Subcutaneous abdominal adipose tissue (tissue), 5 donors: ENCODE results near the gene FRMPD4.

Experiments used
- H3K27ac ChIP-seq: one replicate; pipeline ENCODE4 v1.7.0; 2013; ENCODE audit warnings: low read depth, mild to moderate bottlenecking, inconsistent platforms, low read length, moderate library complexity
- H3K27me3 ChIP-seq, 5 donors: one replicate each; pipeline ENCODE4 v1.7.0; 2013; ENCODE audit warnings: low read length in 5 of 5, inconsistent platforms in 1 of 5; ENCODE audit not compliant: control insufficient read depth in 5 of 5, insufficient read depth in 4 of 5
- H3K36me3 ChIP-seq, 5 donors: one replicate each; pipeline ENCODE4 v1.7.0; 2013; ENCODE audit warnings: low read length in 5 of 5; ENCODE audit not compliant: control insufficient read depth in 5 of 5, insufficient read depth in 5 of 5
- H3K4me1 ChIP-seq, 5 donors: one replicate each; pipeline ENCODE4 v1.7.0; 2013; ENCODE audit warnings: low read length in 5 of 5, mild to moderate bottlenecking in 3 of 5, moderate library complexity in 1 of 5; ENCODE audit not compliant: control insufficient read depth in 5 of 5, insufficient read depth in 5 of 5
- H3K4me3 ChIP-seq, 5 donors: one replicate each; pipeline ENCODE4 v1.7.0; 2013; ENCODE audit warnings: low read length in 5 of 5, low read depth in 1 of 5
- H3K9ac ChIP-seq, 5 donors: one replicate each; pipeline ENCODE4 v1.7.0; 2013; ENCODE audit warnings: low read length in 5 of 5, mild to moderate bottlenecking in 4 of 5, moderate library complexity in 3 of 5
- H3K9me3 ChIP-seq, 5 donors: one replicate each; pipeline ENCODE4 v1.7.0; 2013; ENCODE audit warnings: low read length in 5 of 5; ENCODE audit not compliant: control insufficient read depth in 5 of 5
- donor health status: healthy.
- donor health status: healthy.
- donor health status: healthy.
- donor health status: healthy.
- donor health status: healthy.

The FRMPD4 gene

DNA sequence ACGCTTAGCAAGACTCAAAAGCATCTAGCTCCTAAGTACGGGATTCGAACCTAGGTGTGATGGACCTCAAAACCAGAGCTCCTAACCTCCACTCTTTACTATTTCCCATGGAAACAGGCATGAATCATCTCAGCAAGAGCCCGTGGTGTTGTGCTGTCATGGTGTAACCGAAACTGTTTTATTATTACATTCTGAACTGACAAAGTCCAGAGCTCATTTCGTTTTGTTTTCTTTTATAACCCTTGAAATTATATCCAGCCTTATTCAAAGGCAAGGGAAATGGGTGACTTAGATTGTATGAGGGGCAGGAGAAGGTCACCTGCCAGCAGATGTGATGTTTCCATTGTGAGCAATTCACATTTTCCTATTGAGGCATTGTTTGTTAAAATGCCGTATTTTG is 301.1 kb downstream of the FRMPD4 start:
- Histone ChIP-seq H3K9me3 (peaks cover 0 to 2% (median 0%) of the 10 kb centered on the region in 5 donors), H3K4me3 (no peak overlapping the region), H3K9ac (no peak overlapping the region), H3K36me3 (no peaks in the 10 kb centered on the region), H3K27ac (no peak overlapping the region), H3K4me1 (no peaks in the 10 kb centered on the region), H3K27me3 (peaks cover 0 to 9% (median 4%) of the 10 kb centered on the region in 5 donors)

DNA sequence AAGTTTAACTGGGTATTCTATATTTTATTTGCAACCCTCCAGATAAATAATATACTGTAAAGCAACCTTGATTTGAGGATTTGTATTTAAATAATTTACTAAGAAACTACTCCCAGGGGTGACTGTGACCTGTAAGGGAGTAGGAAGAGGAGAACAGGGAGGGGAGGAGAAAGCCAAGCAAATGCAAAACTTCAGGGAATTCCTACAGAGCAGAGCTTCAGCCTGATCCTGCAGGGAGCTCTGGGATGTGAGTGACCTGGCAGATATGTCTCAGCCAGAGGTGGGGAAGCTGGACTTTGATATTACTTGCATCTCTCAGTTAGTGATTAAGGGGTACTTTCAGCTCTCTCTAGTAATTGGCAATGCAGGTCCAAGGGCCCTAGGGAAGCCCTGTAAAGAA is 302.0 kb downstream of the FRMPD4 start:
- Histone ChIP-seq H3K27me3 (peaks cover 0 to 9% (median 4%) of the 10 kb centered on the region in 5 donors), H3K4me3 (no peak overlapping the region), H3K27ac (no peak overlapping the region), H3K9me3 (no peaks in the 10 kb centered on the region), H3K4me1 (no peaks in the 10 kb centered on the region), H3K9ac (no peak overlapping the region), H3K36me3 (no peaks in the 10 kb centered on the region)

- H3K27ac ChIP-seq: no peak overlapping the region
- peaks cover 0 to 10% (median 4%) of the 10 kb centered on the region in 5 donors for H3K27me3 ChIP-seq
- H3K4me3 ChIP-seq: no peak overlapping the region
- H3K36me3 ChIP-seq: no peaks in the 10 kb centered on the region
- H3K9ac ChIP-seq: no peak overlapping the region
- no peaks in the 10 kb centered on the region for H3K9me3 ChIP-seq
- no peaks in the 10 kb centered on the region for H3K4me1 ChIP-seq
These were observed 303.3 kb downstream of the FRMPD4 start for GRCh38 chrX:12441381-12442128.

DNA sequence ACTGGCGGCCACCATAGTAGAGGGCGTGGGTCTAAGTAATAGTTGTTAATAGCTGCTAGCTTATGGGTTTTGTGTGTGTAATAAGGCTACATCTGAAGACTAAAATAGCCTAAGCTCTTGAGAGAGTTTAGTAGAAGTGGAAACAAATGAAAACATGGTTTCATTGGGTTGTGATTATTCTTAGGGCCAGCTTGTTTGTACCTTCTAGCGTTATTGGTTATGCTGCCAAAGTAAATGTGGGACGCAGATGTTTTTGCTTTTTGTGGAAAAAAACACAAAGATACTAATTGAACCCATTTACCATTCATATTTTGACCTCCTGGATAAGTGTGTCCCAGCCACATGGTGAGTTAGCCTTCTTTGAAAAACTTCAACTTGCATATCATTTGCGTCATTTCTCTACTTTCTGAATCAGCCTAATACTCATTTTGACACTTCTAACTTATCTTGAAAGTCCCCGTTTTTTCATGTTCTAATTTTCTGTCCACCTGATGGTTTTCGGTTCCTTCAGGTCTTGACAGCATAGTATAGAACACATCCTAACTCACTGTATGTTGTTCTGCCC is 305.3 kb downstream of the FRMPD4 start:
- no peak overlapping the region for H3K4me3 ChIP-seq
- H3K9ac ChIP-seq: no peak overlapping the region
- H3K36me3 ChIP-seq: no peaks in the 10 kb centered on the region
- no peak overlapping the region for H3K27ac ChIP-seq
- H3K4me1 ChIP-seq: no peaks in the 10 kb centered on the region
- peaks cover 4 to 11% (median 7%) of the 10 kb centered on the region in 5 donors for H3K27me3 ChIP-seq
- H3K9me3 ChIP-seq: no peaks in the 10 kb centered on the region

- Histone ChIP-seq H3K9ac (no peak overlapping the region), H3K27ac (no peak overlapping the region), H3K4me3 (no peak overlapping the region), H3K4me1 (no peaks in the 10 kb centered on the region), H3K9me3 (no peaks in the 10 kb centered on the region), H3K36me3 (no peaks in the 10 kb centered on the region), H3K27me3 (peaks cover 0 to 8% (median 6%) of the 10 kb centered on the region in 5 donors)
These were observed 308.2 kb downstream of the FRMPD4 start for GRCh38 chrX:12446342-12447075.

DNA sequence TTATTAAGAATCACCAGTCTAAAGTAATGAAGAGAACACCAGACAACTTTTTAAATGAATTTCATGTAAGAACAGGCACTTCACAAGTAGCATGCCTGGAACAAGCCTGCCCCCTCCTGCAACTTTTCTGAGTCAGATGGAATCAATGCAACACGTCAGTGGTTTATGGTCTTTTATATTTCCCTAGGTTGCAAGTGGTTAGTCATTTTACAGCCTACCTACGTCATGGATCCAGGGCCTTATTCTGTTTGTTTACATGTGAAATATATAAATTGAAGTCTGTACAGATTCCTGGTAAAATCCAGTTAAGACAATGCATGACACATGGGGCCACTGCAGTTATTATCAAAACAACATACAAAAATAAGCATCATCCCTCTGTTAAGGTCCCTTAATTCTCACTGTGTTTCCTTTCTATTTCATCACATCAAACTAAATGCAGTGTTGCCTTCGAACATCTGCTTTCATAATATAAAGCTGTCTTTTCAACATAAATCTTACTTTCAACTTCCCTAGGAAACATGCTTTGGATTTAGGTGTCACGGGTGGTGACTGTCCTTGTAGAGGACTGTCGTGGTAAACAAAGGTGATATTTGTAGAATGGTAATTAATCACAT is 309.3 kb downstream of the FRMPD4 start:
- Histone ChIP-seq H3K27ac (no peak overlapping the region), H3K4me1 (no peaks in the 10 kb centered on the region), H3K9me3 (no peaks in the 10 kb centered on the region), H3K27me3 (peaks cover 0 to 8% (median 6%) of the 10 kb centered on the region in 5 donors), H3K36me3 (no peaks in the 10 kb centered on the region), H3K9ac (no peak overlapping the region), H3K4me3 (no peak overlapping the region)

DNA sequence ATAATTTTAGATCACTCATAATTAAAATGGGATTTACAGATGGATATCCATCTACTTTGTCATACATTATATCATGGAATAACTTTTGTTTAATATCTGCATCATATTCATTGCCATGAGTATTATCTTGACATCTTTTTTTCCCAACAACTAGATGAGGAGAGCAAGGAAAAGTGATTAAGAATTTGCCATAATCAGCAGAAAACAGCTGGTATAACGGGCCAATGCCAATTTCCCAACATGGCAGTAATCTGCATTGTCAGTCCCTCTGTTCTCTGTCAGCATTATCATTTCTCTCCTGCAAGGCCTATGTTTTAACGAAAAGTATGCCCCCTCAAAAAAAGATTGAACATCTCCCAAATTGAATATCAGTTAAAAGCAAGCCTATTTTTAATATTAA is 314.0 kb downstream of the FRMPD4 start:
- Histone ChIP-seq H3K4me1 (no peaks in the 10 kb centered on the region), H3K4me3 (no peak overlapping the region), H3K27ac (no peak overlapping the region), H3K9ac (no peak overlapping the region), H3K36me3 (no peaks in the 10 kb centered on the region), H3K9me3 (no peaks in the 10 kb centered on the region), H3K27me3 (peaks cover 0 to 3% (median 0%) of the 10 kb centered on the region in 5 donors)

DNA sequence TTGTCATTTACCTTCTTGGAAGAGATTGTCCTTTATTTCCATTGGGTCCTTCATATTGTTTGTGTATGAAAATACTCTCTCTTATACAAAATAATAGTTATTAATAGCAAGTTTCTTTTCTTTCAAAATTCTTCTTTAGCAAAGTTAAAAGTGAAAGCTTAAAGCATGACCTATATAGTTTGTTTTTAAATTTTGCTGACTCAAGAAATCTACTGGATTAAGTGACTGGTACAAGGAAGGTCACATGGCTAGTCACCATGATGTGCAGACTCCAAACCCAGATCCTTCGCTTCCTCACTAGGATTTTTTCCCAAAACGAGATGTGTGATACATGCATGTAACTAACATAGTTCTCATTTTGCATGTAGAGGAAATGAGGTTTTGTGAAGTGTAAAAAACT is 322.7 kb downstream of the FRMPD4 start:
- Histone ChIP-seq H3K27me3 (no peaks in the 10 kb centered on the region), H3K4me1 (no peaks in the 10 kb centered on the region), H3K36me3 (no peaks in the 10 kb centered on the region), H3K27ac (no peak overlapping the region), H3K9me3 (no peaks in the 10 kb centered on the region), H3K9ac (no peak overlapping the region), H3K4me3 (no peak overlapping the region)

DNA sequence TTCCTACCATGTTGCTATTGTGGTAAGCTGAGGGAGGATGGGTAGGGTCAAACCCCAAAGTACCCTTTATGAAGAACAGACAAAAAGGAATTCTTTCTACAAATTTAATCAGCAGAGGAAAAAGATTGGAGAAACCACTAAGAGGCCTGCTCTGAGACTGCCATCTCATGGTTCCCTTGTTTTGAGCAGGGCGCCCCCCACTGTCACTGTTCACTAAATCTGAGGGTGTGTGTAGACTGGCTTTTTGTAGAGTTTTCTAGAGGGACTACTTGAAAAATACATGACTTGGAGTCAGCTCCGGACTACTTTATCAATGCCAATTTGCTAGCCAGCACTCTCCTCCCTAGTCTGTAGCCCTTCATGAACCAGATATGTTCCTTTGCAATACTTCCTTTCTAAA is 324.8 kb downstream of the FRMPD4 start:
- Histone ChIP-seq H3K9me3 (no peaks in the 10 kb centered on the region), H3K4me1 (no peaks in the 10 kb centered on the region), H3K9ac (no peak overlapping the region), H3K36me3 (no peaks in the 10 kb centered on the region), H3K27ac (no peak overlapping the region), H3K4me3 (no peak overlapping the region), H3K27me3 (no peaks in the 10 kb centered on the region)

DNA sequence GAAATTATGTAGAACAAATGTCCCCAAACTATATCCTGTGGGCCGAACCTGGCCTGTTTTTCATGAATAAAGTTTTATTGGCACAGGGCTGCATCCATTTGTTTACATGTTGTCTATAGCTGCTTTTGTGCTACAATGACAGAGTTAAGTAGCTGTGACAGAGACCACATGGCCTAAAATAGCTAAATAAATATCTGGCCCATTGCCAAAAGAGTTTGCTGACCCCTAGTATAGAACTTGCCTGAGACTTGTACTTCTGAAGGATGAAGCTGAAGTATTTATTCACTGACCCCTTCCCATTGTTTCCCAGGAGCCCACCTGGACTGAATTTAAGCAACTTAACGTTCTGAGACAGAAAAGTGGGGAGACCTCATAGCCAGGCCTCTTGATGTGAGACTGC is 325.6 kb downstream of the FRMPD4 start:
- H3K27ac ChIP-seq: no peak overlapping the region
- H3K36me3 ChIP-seq: no peaks in the 10 kb centered on the region
- no peaks in the 10 kb centered on the region for H3K4me1 ChIP-seq
- H3K27me3 ChIP-seq: no peaks in the 10 kb centered on the region
- no peaks in the 10 kb centered on the region for H3K9me3 ChIP-seq
- H3K9ac ChIP-seq: no peak overlapping the region
- H3K4me3 ChIP-seq: no peak overlapping the region
